Dermis blood vessel endothelial cell (primary cell): ENCODE measurements around the gene C1R. TPM values are rescaled to one million over a fixed set of nuclear protein-coding genes. Genes with fewer than 3 reads are reported as not detected.
A peak's percentile ranks its signal among the peaks of the same experiment; 100 is the strongest.

Experiments used
- DNase-seq: peaks from one replicate; pipeline ENCODE4 v3.0.0; 2010
- total RNA-seq: library from RNA; depleted of rRNA; stranded (reverse); fragments of >200 nt; gene quantifications from 2 replicates; pipeline ENCODE4 v1.2.3, GENCODE V29; 2014

Gene C1R
- 2.0 TPM in 2 replicates for total RNA-seq

DNA sequence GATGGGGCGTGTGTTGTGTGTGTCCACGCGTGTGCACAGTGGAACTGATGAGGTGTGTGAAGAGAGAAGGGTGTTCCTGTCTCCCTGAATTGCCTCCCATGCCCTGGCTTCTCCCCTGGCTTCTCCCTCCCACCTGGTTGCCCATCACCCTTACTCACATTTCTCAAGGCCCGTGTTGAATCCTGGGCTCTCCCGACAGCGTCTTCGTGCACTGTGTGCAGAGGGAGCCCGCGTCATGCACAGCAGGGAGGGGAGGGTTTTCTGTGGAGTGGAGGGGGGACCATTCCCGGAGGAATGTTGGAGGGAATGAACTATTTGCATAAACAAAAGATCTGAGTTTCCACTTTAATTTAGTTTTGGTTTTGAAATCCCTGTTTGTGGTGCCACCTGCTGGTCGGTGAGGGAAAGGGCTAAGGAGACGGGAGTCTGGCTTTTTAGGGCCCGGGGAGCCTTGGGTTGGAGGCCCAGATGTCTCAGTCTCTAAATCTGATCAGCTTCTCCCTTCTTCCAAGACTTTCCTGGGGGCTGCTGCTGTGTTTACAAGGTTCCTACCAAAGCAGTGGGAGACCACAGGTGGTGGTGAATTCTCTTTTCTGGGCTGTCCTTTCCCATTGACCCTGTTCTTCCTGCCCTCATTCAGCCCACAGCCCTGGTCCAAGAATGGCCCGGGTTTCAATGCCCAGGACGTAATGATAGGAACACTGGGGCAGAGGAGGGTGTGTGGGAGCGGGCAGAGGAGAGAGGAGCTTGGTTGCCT, at the start of gene C1R:
TSS of gene C1R (minus strand) at position 217 of the 757 bp plus-strand sequence. CDS start at position 160, 57 bp downstream.
- DNase-seq = peak; percentile 72

DNA sequence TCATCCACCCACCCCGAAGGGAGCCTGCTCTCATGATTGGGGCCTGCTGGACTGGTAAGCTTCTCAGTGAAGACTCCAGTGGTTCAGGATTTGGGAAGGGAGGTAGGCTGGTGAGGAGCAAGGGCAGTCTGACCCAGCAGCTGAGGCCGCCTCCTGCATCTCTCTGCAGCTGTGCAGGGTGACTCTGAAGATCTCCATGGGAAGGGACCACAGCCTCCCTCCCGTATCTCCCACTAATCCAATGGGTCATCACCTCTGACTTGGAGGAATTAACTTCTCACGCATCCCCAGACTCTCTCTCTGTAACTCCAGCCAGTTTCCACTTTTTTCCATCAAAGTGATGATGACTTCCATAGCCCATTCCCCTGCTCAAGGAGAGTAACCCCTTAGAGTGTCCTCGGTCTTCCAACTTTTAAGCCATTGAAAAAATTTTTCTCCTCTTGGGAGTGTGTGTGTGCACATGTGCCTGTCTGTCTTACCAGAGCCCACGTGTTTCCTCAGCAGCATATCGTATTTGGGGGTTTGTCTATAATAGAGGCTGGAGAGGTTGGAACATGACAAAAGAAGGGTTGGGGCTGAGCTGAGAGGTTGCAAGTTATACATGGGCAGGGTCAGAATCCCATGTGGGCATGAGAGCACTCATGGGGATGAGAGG, 49.2 kb upstream of the C1R start:
- DNase-seq = no peak

- no peak for DNase-seq
Observed at GRCh38 chr12:7139200-7139599, 47.0 kb upstream of the C1R start.

- DNase-seq = no peak
Observed at GRCh38 chr12:7137908-7138307, 45.7 kb upstream of the C1R start.

DNA sequence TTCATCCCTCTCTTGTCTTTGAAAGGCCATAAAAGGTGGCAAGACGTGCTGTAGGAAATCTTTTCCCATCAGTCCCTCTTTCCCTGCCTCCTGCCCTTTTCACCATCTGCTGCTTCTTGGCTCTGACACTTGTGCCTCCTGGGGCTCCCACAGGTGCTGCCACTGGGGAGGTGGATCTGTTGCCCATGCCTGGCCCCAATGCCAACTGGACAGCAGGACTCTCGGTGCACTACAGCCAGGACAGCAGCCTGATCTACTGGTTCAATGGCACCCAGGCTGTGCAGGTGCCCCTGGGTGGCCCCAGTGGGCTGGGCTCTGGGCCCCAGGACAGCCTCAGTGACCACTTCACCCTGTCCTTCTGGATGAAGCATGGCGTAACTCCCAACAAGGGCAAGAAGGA, 44.4 kb upstream of the C1R start:
- no peak for DNase-seq

GRCh38 chr12:7136071-7136470, 43.8 kb upstream of the C1R start:
- no peak for DNase-seq

- no peak for DNase-seq
Observed at GRCh38 chr12:7134396-7135166, 42.3 kb upstream of the C1R start.

GRCh38 chr12:7131502-7131866, 39.2 kb upstream of the C1R start:
- no peak for DNase-seq

DNA sequence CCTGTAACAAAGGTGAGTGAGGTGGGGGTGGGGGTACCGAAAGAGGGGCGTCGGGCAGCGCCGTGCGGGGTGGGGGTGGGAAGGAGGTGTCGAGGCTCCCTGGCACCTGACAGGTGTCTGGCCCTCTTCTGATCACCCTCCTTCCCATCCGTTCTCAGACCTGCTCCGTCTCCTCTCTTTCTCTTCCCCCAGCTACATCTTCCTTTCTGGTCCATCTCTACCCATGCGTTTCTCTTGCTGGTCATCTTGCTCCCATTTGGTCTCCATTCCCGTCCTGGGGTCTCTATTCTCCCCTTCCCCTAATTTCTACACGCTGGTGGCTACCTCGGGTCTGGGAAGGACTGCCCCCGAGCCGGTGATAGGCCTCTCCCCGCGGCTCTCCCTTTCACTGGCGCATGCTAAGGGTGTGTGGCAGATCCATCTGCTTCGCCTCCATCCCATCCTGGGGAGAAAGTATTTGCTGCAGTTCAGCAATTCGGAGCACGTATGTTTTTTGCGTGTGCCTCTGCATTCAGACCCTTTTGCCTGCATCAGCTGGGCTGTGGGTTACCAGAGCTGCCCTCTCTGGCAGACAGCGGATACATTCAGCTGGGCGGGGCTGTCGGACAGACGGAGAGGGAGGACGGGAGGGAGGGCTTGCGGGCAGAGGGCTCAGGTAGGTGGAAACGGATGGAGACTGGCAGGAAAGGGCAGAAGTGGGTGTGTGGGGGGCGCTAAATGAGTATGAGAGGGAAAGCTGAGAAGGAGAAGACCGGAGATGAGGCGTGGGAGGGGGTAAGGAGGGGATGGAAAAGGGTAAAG, 38.7 kb upstream of the C1R start:
- peak; percentile 35 for DNase-seq

GRCh38 chr12:7129872-7130691, 37.8 kb upstream of the C1R start, which contains the start of gene CLSTN3:
Gene CLSTN3, plus strand, starts transcription at chr12:7130371. Its CDS starts 278 bp downstream, at chr12:7130649.
- peak; percentile 81 for DNase-seq

- DNase-seq = no peak
Observed at GRCh38 chr12:7129287-7129871, 37.1 kb upstream of the C1R start.

GRCh38 chr12:7128681-7129286, 36.5 kb upstream of the C1R start, which contains the start of gene RBP5:
Gene RBP5, minus strand, starts transcription at chr12:7128889. Its CDS starts 114 bp downstream, at chr12:7128775.
- DNase-seq = no peak

- DNase-seq = no peak
Observed at GRCh38 chr12:7127916-7128626, 35.8 kb upstream of the C1R start.

GRCh38 chr12:7125632-7126227, 33.5 kb upstream of the C1R start:
- DNase-seq = no peak

DNA sequence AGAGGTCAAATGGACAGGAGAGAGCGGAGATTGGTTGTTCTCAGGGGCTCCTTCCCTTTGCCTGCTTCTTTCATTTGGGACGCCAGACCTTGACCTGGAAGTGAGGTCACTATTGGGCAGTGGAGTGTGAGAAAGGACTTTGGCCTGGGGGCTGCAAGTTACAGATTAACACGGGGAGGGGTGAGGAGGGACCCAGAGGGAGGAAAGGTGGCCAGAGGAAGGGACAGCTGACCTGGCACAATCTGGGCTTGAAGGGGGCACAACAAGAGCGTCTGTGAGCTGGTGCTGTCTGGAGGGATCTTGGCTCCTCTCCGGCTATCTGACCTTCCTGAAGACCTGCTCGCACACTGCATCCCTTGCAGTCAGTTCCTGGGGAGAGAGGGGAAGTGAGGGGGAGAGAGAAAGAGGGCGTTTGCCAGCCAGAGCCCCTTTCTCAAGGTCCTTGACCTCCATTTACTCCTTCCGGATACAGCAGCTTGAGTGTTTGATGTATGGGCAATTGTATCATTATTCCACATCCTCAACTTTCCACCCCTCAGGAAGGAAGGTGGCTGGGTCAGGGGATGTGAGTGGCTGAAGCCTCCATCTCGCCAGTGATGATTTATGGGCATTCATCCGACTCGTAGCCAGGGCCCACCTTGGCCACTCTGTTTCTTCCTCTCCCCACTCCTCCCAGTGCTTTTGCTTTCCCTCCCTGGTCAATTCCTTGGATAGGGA, 31.7 kb upstream of the C1R start:
- peak; percentile 74 for DNase-seq

- DNase-seq = no peak
Observed at GRCh38 chr12:7122811-7123769, 30.8 kb upstream of the C1R start.

DNA sequence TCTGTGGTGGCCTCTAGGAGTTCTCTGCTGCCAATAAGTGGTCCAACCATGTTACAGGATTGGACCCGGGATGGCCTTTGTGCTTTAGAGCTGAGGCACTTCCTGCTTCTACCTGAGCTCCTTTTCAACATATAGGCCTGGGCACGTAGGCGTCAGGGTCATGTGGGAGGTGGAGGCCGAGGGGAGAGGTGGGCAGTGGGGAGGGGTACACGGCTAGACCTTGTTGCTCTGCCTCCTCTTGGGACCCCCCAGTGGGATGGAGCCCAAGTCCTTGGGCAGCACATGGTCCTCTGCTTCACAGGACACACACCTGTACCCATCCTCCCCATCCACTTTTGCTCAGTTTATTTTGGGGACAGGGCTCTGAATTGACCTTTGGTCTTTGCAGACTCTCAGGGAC, 29.1 kb upstream of the C1R start:
- no peak for DNase-seq

GRCh38 chr12:7120166-7120565, 27.9 kb upstream of the C1R start:
- no peak for DNase-seq
